ENCODE data around the gene SCD. TPM values are rescaled to one million over a fixed set of nuclear protein-coding genes. Genes with fewer than 3 reads are reported as not detected.

Gene SCD
- total and polyA plus RNA-seq, 9 of the 15 experiments (the other 6 are each of a cell fraction or from before 2014, with no cell fraction given), result 114 to 486 (median 188) TPM

- TF ChIP-seq CC2D1A (IDR thresholded peaks at IDR 0.05) (peak; percentile 80; the same call in 1 of the 2 replicates), TRIM24 (IDR thresholded peaks at IDR 0.05) (peak; percentile 84 to 89), ZBTB17 (CRISPR knock-in tag; IDR thresholded peaks at IDR 0.05) (no peak), BHLHE40 (IDR thresholded peaks at IDR 0.05; ENCODE audit: low read length) (0 out of 2 replicates have a peak, but pooled peaks have one; percentile 19), ZKSCAN8 (CRISPR knock-in tag; IDR thresholded peaks at IDR 0.05) (0 out of 2 replicates have a peak, but pooled peaks have one; percentile 39), SUPT5H (IDR thresholded peaks at IDR 0.05) (peak; percentile 51; the same call in 1 of the 2 replicates), RNF2 (IDR thresholded peaks at IDR 0.05) (peak; percentile 87), NFIC (IDR thresholded peaks at IDR 0.05) (peak; percentile 89), MYNN (IDR thresholded peaks at IDR 0.05) (0 out of 2 replicates have a peak, but pooled peaks have one; percentile 31), MYNN (CRISPR knock-in tag; IDR thresholded peaks at IDR 0.05) (no peak), ETV5 (CRISPR knock-in tag; IDR thresholded peaks at IDR 0.05; ENCODE audit: low read depth) (no peak), CCNT2 (IDR thresholded peaks at IDR 0.05; ENCODE audit: borderline replicate concordance, extremely low read depth, insufficient read length, low read depth, low read length) (peak; percentile 74), RBM14 (IDR thresholded peaks at IDR 0.05; ENCODE audit: borderline replicate concordance, insufficient read depth, low read depth, low read length) (no peak), CHD4 (IDR thresholded peaks at IDR 0.05; ENCODE audit: insufficient read depth, insufficient replicate concordance, low read depth, low read length, poor library complexity, severe bottlenecking) (no peak)
- TF ChIP-seq, protein P1, sequence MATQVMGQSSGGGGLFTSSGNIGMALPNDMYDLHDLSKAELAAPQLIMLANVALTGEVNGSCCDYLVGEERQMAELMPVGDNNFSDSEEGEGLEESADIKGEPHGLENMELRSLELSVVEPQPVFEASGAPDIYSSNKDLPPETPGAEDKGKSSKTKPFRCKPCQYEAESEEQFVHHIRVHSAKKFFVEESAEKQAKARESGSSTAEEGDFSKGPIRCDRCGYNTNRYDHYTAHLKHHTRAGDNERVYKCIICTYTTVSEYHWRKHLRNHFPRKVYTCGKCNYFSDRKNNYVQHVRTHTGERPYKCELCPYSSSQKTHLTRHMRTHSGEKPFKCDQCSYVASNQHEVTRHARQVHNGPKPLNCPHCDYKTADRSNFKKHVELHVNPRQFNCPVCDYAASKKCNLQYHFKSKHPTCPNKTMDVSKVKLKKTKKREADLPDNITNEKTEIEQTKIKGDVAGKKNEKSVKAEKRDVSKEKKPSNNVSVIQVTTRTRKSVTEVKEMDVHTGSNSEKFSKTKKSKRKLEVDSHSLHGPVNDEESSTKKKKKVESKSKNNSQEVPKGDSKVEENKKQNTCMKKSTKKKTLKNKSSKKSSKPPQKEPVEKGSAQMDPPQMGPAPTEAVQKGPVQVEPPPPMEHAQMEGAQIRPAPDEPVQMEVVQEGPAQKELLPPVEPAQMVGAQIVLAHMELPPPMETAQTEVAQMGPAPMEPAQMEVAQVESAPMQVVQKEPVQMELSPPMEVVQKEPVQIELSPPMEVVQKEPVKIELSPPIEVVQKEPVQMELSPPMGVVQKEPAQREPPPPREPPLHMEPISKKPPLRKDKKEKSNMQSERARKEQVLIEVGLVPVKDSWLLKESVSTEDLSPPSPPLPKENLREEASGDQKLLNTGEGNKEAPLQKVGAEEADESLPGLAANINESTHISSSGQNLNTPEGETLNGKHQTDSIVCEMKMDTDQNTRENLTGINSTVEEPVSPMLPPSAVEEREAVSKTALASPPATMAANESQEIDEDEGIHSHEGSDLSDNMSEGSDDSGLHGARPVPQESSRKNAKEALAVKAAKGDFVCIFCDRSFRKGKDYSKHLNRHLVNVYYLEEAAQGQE (IDR thresholded peaks at IDR 0.05; ENCODE audit: borderline replicate concordance), result no peak
- TF ChIP-seq, protein P1 (CRISPR knock-in tag; IDR thresholded peaks at IDR 0.05; ENCODE audit: low read depth), result no peak
- TF ChIP-seq, protein P2, sequence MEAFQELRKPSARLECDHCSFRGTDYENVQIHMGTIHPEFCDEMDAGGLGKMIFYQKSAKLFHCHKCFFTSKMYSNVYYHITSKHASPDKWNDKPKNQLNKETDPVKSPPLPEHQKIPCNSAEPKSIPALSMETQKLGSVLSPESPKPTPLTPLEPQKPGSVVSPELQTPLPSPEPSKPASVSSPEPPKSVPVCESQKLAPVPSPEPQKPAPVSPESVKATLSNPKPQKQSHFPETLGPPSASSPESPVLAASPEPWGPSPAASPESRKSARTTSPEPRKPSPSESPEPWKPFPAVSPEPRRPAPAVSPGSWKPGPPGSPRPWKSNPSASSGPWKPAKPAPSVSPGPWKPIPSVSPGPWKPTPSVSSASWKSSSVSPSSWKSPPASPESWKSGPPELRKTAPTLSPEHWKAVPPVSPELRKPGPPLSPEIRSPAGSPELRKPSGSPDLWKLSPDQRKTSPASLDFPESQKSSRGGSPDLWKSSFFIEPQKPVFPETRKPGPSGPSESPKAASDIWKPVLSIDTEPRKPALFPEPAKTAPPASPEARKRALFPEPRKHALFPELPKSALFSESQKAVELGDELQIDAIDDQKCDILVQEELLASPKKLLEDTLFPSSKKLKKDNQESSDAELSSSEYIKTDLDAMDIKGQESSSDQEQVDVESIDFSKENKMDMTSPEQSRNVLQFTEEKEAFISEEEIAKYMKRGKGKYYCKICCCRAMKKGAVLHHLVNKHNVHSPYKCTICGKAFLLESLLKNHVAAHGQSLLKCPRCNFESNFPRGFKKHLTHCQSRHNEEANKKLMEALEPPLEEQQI (IDR thresholded peaks at IDR 0.05), result peak; percentile 87
Measured at GRCh38 chr10:100359030-100359432, 12.0 kb downstream of the SCD start (continued).
